ENCODE measurements around the gene MYBPC1.
"Not testable (repeated sequence)": the region's sequence is repeated elsewhere in the genome, so short reads cannot be mapped to it uniquely, and the experiment has no call there.

MYBPC1 gene

DNA sequence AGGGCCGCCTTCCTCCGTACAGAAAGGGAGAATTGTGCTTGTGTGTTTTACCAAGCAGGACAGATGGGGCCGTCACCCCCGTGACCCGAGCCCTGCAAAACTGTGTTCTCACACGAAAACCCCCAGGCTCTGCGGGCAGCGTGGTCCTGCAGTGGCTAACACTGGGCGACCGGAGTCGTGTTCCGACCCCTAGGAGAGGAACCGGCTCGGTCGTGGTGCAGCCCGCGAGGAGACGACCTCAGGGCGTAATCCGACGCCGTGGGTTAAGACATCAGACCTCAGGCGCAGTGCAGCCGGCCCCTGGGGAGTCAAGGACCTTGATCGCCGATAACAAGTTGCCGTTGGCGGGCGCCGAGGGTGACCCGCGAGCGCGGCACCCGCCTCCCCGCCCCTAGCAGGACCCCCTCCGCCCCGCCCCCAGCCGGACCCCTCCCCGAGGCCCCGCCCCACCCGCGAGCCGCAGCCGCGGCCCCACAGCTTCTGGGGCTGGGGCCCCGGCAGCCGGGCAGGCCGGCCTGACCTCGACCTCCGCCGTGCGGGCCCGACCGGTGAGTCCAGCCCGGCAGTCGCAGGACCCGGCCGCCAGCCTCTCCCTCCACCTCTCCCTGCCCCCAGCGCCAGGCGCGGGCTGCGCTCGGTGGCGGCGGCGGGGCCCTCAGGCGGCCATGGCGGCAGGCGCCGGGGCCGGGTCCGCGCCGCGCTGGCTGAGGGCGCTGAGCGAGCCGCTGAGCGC is 102.6 kb downstream of the MYBPC1 start, which contains the start of gene CHPT1:
TSS of gene CHPT1 (plus strand) at position 444 of the 733 bp plus-strand sequence. CDS start at position 666, 222 bp downstream.
- peak; percentile 50 to 78 (median 62) for DNase-seq

GRCh38 chr12:101697930-101698799 is 103.4 kb downstream of the MYBPC1 start:
- peak; percentile 38 to 61 (median 43) for DNase-seq

GRCh38 chr12:101698800-101699347 is 104.1 kb downstream of the MYBPC1 start:
- peak; percentile 19 to 31 (median 21) for DNase-seq

- no peak for DNase-seq
These were observed 105.6 kb downstream of the MYBPC1 start for GRCh38 chr12:101700299-101700820.

GRCh38 chr12:101703487-101703886 is 108.7 kb downstream of the MYBPC1 start:
- DNase-seq = no peak

- DNase-seq = no peak
These were observed 111.6 kb downstream of the MYBPC1 start for GRCh38 chr12:101706403-101706802.

- no peak for DNase-seq
These were observed 112.5 kb downstream of the MYBPC1 start for GRCh38 chr12:101707131-101707782.

DNA sequence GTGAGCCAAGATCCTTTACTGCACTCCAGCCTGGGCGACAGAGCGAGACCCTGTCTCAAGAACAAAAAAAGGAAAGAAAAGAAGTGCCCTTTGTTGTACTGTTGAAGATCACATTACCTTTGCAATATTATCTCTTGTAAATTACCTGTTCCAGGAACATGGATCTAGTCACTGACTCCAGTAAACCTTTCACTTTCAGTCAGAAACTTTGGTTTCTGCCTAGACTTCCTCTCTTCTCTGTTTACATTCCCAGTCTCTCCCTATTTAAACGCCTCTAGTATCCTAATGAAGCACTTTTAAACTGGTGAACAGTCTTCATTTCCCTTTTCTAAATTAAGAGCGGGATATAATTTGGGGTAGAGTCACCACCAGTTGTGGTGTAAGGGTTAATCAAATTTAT is 115.5 kb downstream of the MYBPC1 start:
- DNase-seq = no peak

GRCh38 chr12:101713059-101713682 is 118.4 kb downstream of the MYBPC1 start:
- DNase-seq = peak in 2 of 3 donors; percentile 13 to 14

DNA sequence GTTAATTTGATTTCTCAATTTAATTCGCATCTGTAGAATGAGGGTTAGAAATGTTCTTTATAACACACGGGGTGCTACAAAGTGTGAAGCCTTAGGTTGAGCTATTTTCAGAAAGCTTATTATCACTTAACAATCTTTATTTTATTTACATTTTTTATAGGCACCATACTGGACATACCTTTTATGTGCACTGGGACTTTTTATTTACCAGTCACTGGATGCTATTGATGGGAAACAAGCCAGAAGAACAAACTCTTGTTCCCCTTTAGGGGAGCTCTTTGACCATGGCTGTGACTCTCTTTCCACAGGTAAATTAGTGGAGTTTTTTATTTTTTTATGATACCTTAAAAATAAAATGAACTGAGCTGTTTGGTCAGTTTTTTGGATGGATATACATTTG is 119.2 kb downstream of the MYBPC1 start:
- DNase-seq = no peak

DNA sequence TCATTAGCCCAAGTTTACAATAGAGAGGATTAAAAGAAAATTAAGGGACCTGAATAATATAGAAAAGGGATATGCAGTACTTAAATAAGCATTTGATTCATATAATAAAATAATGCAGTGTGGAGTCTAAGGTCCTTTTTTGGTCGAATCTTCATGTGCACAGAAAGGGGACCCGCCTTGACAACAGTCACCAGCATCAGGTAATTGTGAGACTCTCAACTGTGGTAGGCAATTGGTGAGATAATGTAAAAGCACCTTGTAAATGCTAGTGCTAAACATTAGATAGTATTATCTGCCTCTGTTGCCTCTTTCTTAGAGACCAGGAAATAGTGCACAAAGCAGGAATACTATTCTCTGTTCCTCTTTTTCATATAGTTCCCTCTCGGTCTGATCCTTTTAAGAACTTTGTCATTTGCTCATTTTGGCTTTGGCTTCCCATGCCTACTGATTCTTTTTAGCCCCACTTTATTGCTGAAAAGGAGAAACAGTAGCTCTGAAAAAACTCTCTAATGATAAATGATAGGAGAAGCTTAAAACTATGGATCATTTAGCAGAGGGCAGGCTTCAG is 120.2 kb downstream of the MYBPC1 start:
- DNase-seq = peak; percentile 29 to 58 (median 57)

DNA sequence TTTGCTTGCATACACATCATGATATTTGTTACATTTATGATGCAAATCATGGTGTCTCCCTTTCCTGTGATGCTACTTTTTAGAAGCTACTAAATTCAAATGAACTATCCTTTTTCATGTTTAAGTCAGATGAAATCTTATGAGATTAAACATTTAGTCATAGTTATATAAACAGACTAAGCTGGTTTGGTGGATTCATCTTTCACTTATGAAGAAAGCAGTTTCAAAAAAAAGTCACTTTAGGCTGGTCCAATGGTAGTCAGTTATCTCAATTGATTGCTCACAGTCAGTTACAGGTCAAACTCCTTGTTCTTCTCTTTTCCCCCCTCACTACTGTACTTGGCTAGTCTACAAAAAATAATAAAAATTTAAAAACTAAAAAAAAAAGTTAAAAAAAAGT is 124.8 kb downstream of the MYBPC1 start:
- DNase-seq = no peak

GRCh38 chr12:101720118-101720517 is 125.3 kb downstream of the MYBPC1 start:
- DNase-seq = no peak

GRCh38 chr12:101722392-101722791 is 127.6 kb downstream of the MYBPC1 start:
- DNase-seq = no peak

DNA sequence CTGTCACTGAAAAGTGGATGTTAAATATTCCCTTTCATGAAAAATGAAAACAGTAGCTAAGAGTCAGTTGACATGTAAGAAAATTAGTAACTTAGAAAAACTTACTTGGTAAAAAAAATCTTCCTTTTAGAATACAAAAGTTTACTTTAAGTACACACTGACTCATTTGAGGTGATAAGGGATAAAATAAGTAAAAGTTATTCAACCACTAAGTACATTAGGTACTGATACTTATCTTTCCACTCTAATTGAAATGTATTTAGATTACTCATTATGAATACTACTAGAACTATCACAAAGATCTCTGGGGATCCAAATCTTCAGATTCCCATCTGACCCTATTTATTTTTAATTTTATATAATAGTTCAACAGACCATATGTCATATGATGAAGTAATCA is 132.3 kb downstream of the MYBPC1 start:
- DNase-seq = no peak

- no peak for DNase-seq
These were observed 135.1 kb downstream of the MYBPC1 start for GRCh38 chr12:101729842-101730241.

GRCh38 chr12:101732318-101732717 is 137.5 kb downstream of the MYBPC1 start:
- no peak for DNase-seq

DNA sequence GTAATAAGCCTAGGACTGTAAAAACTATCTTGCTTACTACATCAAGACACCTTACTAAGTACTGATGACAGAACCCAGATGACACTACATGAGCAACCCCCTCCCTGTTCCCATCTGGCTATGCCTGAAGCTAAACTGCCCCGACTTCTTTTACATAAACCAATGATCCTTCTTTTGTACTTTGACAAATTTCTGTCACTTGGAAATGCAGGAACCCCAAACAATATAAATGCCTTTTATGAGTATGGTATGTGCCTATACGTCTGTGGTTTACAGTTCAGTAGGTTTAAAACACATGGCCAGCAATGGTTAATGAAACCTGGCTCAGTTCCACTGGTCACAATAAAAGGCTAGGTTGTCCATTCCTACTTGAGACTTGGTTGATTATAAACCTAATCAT is 138.4 kb downstream of the MYBPC1 start:
- DNase-seq = no peak

DNA sequence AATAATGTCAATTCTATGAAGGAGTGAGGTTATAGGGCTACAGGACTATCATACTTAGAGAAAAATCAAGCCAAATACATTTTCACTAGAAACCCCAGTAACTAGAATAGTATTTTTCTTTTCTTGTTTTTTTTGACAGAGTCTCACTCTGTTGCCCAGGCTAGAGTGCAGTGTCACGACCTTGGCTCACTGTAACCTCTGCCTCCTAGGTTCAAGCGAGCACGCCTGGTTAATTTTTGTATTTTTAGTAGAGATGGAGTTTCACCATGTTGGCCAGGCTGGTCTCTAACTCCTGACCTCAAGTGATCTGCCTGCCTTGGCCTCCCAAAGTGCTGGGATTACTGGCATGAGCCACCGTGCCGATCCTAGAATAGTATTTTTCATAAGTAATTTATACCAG is 139.7 kb downstream of the MYBPC1 start:
- DNase-seq = not testable (repeated sequence)
